SK-N-SH (cell line): ENCODE measurements around the gene GTSF1L. TPM values are rescaled to one million over a fixed set of nuclear protein-coding genes. Genes with fewer than 3 reads are reported as not detected.

Experiments
- CTCF ChIA-PET: fragments of 300-600, 350-600 bp; formaldehyde crosslinking; extraction: SDS; loops from one replicate; lab custom pipeline; 2021; lab: Yijun Ruan, JAX
- POLR2A ChIA-PET: fragments of 350-600 bp; sonication (Branson Sonifier 250); formaldehyde crosslinking; extraction: SDS; loops from one replicate; lab custom pipeline; 2020; ENCODE audit warnings: antibody characterized with exemption, inconsistent platforms; lab: Yijun Ruan, JAX
- DNase-seq: peaks from one replicate; pipeline ENCODE4 v3.0.0; 2012
- H2AFZ ChIP-seq: fragments of 200-600 bp; sonication (generic); 2 replicates; pipeline ENCODE4 v1.8.1; 2016; ENCODE audit warnings: antibody characterized with exemption, mild to moderate bottlenecking, low read depth
- H3F3A ChIP-seq: fragments of 200-600 bp; sonication (generic); replicated peaks from 2 replicates; pipeline ENCODE3; 2016; ENCODE audit warnings: antibody characterized with exemption, mild to moderate bottlenecking; ENCODE audit not compliant: insufficient read depth
- H3K27ac ChIP-seq, 2 experiments: fragments of 200-500 bp in 1 of 2; fragments of 200-600 bp in 1 of 2; sonication (Bioruptor generic) in 1 of 2; sonication (generic), shearing (Covaris generic) in 1 of 2; 2 replicates each; pipeline versions ENCODE4 v1.5.1 to v1.6.1; 2014 to 2016; ENCODE audit warnings: low read depth in 2 of 2, inconsistent platforms in 1 of 2, low read length in 1 of 2, mild to moderate bottlenecking in 1 of 2, mixed read lengths in 1 of 2
- H3K27me3 ChIP-seq: fragments of 200-600 bp; sonication (generic), shearing (Covaris generic); 2 replicates; pipeline ENCODE4 v1.6.1; 2016; ENCODE audit warnings: mixed run types; ENCODE audit not compliant: insufficient read depth
- H3K36me3 ChIP-seq, 2 experiments: fragments of 200-500 bp in 1 of 2; fragments of 200-600 bp in 1 of 2; sonication (Bioruptor generic) in 1 of 2; sonication (generic) in 1 of 2; replicated peaks in 1 of 2; 2 replicates each; pipeline versions ENCODE3 to v1.5.1; 2014 to 2016; ENCODE audit warnings: low read length in 1 of 2, mild to moderate bottlenecking in 1 of 2; ENCODE audit not compliant: insufficient read depth in 2 of 2, control insufficient read depth in 1 of 2
- H3K4me1 ChIP-seq, 2 experiments: fragments of 200-500 bp in 1 of 2; fragments of 200-600 bp in 1 of 2; sonication (Bioruptor generic) in 1 of 2; sonication (generic), shearing (Covaris generic) in 1 of 2; 2 replicates each; pipeline versions ENCODE4 v1.5.1 to v1.6.1; 2014 to 2016; ENCODE audit warnings: low read depth in 1 of 2, low read length in 1 of 2, mixed run types in 1 of 2; ENCODE audit not compliant: insufficient read depth in 2 of 2, control insufficient read depth in 1 of 2
- H3K4me2 ChIP-seq: fragments of 200-600 bp; sonication (generic), shearing (Covaris generic); 2 replicates; pipeline ENCODE4 v1.6.1; 2017; ENCODE audit warnings: mixed run types
- H3K4me3 ChIP-seq, 2 experiments: fragments of 200-500 bp in 1 of 2; fragments of 200-600 bp in 1 of 2; sonication (Bioruptor generic) in 1 of 2; sonication (generic), shearing (Covaris generic) in 1 of 2; 2 replicates each; pipeline versions ENCODE4 v1.5.1 to v1.8.1; 2014 to 2016; ENCODE audit warnings: low read depth in 2 of 2, inconsistent platforms in 1 of 2, low read length in 1 of 2, mild to moderate bottlenecking in 1 of 2, mixed read lengths in 1 of 2, moderate library complexity in 1 of 2
- H3K79me2 ChIP-seq: fragments of 200-600 bp; sonication (generic); 2 replicates; pipeline ENCODE4 v1.8.1; 2017; ENCODE audit warnings: mild to moderate bottlenecking; ENCODE audit not compliant: insufficient read depth
- H3K9ac ChIP-seq: fragments of 200-600 bp; sonication (generic); 2 replicates; pipeline ENCODE4 v1.6.1; 2017; ENCODE audit warnings: mixed run types
- H3K9me2 ChIP-seq: fragments of 200-600 bp; sonication (generic); 2 replicates; pipeline ENCODE4 v1.6.1; 2017; ENCODE audit warnings: mixed run types
- H3K9me3 ChIP-seq: fragments of 200-600 bp; sonication (generic); 2 replicates; pipeline ENCODE4 v1.6.1; 2017; ENCODE audit warnings: mixed run types, mild to moderate bottlenecking, moderate library complexity
- H4K20me1 ChIP-seq: fragments of 200-600 bp; sonication (generic); 2 replicates; pipeline ENCODE4 v1.6.1; 2017; ENCODE audit warnings: mild to moderate bottlenecking, mixed run types; ENCODE audit not compliant: insufficient read depth
- EP300 ChIP-seq, 2 experiments: IDR thresholded peaks; 2 replicates each; pipeline versions ENCODE4 v1.4.0 to v1.6.1; 2012; ENCODE audit warnings: borderline replicate concordance in 1 of 2, low read depth in 1 of 2, low read length in 1 of 2
- MXI1 ChIP-seq: IDR thresholded peaks from 2 replicates; pipeline ENCODE4 v1.6.1; 2012; ENCODE audit warnings: mild to moderate bottlenecking, low read depth, low read length, improper control_type of control experiment
- PBX3 ChIP-seq: IDR thresholded peaks from 2 replicates; pipeline ENCODE4; 2012
- REST ChIP-seq: IDR thresholded peaks from 2 replicates; pipeline ENCODE4 v1.6.1; 2012; ENCODE audit warnings: mild to moderate bottlenecking, low read depth, low read length, moderate library complexity
- RFX5 ChIP-seq: IDR thresholded peaks from 2 replicates; pipeline ENCODE4 v1.6.1; 2012; ENCODE audit warnings: mild to moderate bottlenecking, improper control_type of control experiment, low read length
- TAF1 ChIP-seq: IDR thresholded peaks from 2 replicates; pipeline ENCODE4 v1.6.1; 2012; ENCODE audit warnings: low read depth, mild to moderate bottlenecking, low read length, moderate library complexity, borderline replicate concordance
- WGBS: methylation state at CpG from one replicate; pipeline ENCODE4 v1.1.6; 2017; ENCODE audit warnings: low lambda C conversion rate; 5-methylcytosine and 5-hydroxymethylcytosine counted together
- polyA plus RNA-seq, 3 experiments: library from polyadenylated mRNA; depleted of rRNA; stranded (reverse); fragments of >200 nt; gene quantifications; 2 replicates each; pipeline ENCODE4 v1.2.3, GENCODE V29; 2012

GTSF1L gene
- polyA plus RNA-seq, 1 of the 3 experiments (the other 2 are of a cell fraction), result not detected

GRCh38 chr20:43676368-43676767, 50.4 kb downstream of the GTSF1L start:
- Histone ChIP-seq H2AFZ (no peak overlapping the region), H3K27ac (no peak overlapping the region), H3K79me2 (peaks cover 9% of the 10 kb centered on the region; the same call in 1 of the 2 replicates), H3K9me2 (no peaks in the 10 kb centered on the region), H3K4me3 (no peak overlapping the region), H3K9ac (no peak overlapping the region), H3F3A (no peaks in the 10 kb centered on the region), H3K4me1 (no peaks in the 10 kb centered on the region), H3K4me2 (no peak overlapping the region), H3K36me3 (no peaks in the 10 kb centered on the region), H3K27me3 (no peaks in the 10 kb centered on the region), H4K20me1 (no peaks in the 10 kb centered on the region), H3K9me3 (no peaks in the 10 kb centered on the region)
- CTCF ChIA-PET, result interaction anchor here (1.1 kb wide), 1 partner anchor 139 kb away, joined by 4 read pairs; no protein-coding TSS in a partner anchor
- DNase-seq, result no peak
- TF ChIP-seq TAF1, result no peak
- TF ChIP-seq PBX3, result no peak
- no peak for TF ChIP-seq MXI1
- TF ChIP-seq RFX5, result no peak
- TF ChIP-seq REST, result no peak
- no peak for TF ChIP-seq EP300 (IDR thresholded peaks at IDR 0.05; ENCODE audit: borderline replicate concordance in 1 of 2, low read depth in 1 of 2, low read length in 1 of 2)
- POLR2A ChIA-PET, result no interaction called here
- 90% methylated on average over 5 of the region's 5 CpGs for WGBS

Other genes with a start within 250 kb of the GTSF1L start
- 8.9 and 14.5 TPM in 2 replicates for gene L3MBTL1, start 219.3 kb downstream of the GTSF1L start, polyA plus RNA-seq (2012; rRNA removed)
- 0.21 and 0.57 TPM in 2 replicates for gene SGK2, start 168.0 kb downstream of the GTSF1L start, polyA plus RNA-seq (2012; rRNA removed)
- 34.0 and 42.4 TPM in 2 replicates for gene IFT52, start 136.1 kb downstream of the GTSF1L start, polyA plus RNA-seq (2012; rRNA removed)
- gene MYBL2, start 59.9 kb downstream of the GTSF1L start, polyA plus RNA-seq (2012; rRNA removed), result 7.3 and 9.7 TPM in 2 replicates
- gene TOX2, start 187.8 kb upstream of the GTSF1L start, polyA plus RNA-seq (2012; rRNA removed), result 6.1 and 15.4 TPM in 2 replicates